ENCODE measurements around the gene PDE4D. TPM values are rescaled to one million over a fixed set of nuclear protein-coding genes. Genes with fewer than 3 reads are reported as not detected.
"Not testable (repeated sequence)": the region's sequence is repeated elsewhere in the genome, so short reads cannot be mapped to it uniquely, and the experiment has no call there.

PDE4D gene
- total RNA-seq, 1 donor from 2014 or later, result 7.6 TPM

DNA sequence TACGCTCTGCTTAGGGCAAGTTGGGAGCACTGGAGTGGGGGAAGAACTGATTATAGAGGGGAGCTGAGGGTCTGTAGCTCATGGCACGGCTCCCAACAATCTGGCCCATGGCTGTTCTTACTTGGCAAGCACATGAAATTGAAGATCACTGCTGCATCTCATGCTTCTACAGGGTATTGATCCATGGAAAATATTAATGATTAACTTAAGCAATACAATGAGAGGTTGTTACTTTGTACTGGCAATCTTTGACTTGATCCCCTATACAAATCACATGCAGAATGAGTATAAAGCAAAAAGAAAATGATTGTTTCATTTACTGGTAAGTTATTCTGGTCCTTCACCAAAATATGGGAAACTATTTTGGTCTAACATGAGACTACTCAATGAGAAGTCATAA lies 481.1 kb downstream of the PDE4D start:
- Mint-ChIP-seq H3K36me3 (ENCODE audit: insufficient read depth) (peaks cover 6% of the 10 kb centered on the region), H3K4me3 (ENCODE audit: low read depth) (no peak overlapping the region), H3K27me3 (no peaks in the 10 kb centered on the region), H3K4me1 (ENCODE audit: low read depth) (peaks cover 12% of the 10 kb centered on the region), H3K27ac (peak overlapping the region; percentile 29), H3K9me3 (ENCODE audit: low read depth) (peaks cover 26% of the 10 kb centered on the region)
- no peak for DNase-seq (ENCODE audit: low spot score, unreplicated experiment)
- TF ChIP-seq, protein P1, sequence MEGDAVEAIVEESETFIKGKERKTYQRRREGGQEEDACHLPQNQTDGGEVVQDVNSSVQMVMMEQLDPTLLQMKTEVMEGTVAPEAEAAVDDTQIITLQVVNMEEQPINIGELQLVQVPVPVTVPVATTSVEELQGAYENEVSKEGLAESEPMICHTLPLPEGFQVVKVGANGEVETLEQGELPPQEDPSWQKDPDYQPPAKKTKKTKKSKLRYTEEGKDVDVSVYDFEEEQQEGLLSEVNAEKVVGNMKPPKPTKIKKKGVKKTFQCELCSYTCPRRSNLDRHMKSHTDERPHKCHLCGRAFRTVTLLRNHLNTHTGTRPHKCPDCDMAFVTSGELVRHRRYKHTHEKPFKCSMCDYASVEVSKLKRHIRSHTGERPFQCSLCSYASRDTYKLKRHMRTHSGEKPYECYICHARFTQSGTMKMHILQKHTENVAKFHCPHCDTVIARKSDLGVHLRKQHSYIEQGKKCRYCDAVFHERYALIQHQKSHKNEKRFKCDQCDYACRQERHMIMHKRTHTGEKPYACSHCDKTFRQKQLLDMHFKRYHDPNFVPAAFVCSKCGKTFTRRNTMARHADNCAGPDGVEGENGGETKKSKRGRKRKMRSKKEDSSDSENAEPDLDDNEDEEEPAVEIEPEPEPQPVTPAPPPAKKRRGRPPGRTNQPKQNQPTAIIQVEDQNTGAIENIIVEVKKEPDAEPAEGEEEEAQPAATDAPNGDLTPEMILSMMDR (IDR thresholded peaks at IDR 0.05; ENCODE audit: unreplicated experiment), result no peak

DNA sequence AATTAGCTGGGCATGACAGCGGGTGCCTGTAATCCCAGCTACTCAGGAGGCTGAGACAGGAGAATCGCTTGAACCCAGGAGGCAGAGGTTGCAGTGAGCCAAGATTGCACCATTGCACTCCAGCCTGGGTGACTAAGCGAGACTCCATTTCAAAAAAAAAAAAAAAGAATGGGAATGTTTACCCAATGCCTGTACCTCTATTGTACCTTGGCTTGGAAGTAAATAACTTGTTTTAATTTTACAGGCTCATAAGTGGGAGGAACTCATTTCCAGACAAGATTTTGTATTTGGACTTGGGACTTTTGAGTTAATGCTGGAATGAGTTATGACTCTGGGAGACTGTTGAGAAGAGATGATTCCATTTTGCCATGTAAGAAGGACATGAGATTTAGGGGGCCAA lies 484.5 kb downstream of the PDE4D start:
- not testable (repeated sequence) for H3K27me3 Mint-ChIP-seq; DNase-seq (ENCODE audit: low spot score, unreplicated experiment); H3K27ac Mint-ChIP-seq; H3K36me3 Mint-ChIP-seq (ENCODE audit: insufficient read depth); H3K4me3 Mint-ChIP-seq (ENCODE audit: low read depth)
- peaks cover 48% of the 10 kb centered on the region for H3K9me3 Mint-ChIP-seq (ENCODE audit: low read depth)
- H3K4me1 Mint-ChIP-seq (ENCODE audit: low read depth), result peaks cover 12% of the 10 kb centered on the region

DNA sequence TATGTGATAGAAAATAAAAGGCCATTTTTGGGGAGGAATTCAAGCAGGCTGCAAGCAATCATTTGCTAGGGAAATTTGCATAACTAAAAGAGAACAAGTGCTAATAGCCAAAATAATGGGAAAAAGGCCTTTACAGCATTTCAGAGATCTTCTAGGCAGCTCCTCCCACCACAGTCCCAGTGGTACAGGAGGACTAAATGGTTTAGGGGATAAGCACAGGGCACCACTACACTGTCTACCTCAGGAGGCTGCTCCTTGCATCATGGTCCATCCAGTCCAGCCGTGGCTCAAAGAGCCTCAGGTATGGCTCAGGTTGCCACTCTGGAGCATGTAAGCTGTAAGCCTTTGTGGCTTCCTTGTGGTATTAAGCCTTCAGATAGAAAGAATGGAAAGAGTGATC lies 485.6 kb downstream of the PDE4D start:
- peaks cover 51% of the 10 kb centered on the region for H3K9me3 Mint-ChIP-seq (ENCODE audit: low read depth)
- TF ChIP-seq, protein P1 (IDR thresholded peaks at IDR 0.05; ENCODE audit: unreplicated experiment), result no peak
- peaks cover 7% of the 10 kb centered on the region for H3K4me1 Mint-ChIP-seq (ENCODE audit: low read depth)
- H3K4me3 Mint-ChIP-seq (ENCODE audit: low read depth), result no peak overlapping the region
- DNase-seq (ENCODE audit: low spot score, unreplicated experiment), result no peak
- peaks cover 7% of the 10 kb centered on the region for H3K36me3 Mint-ChIP-seq (ENCODE audit: insufficient read depth)
- no peak overlapping the region for H3K27ac Mint-ChIP-seq
- H3K27me3 Mint-ChIP-seq, result no peaks in the 10 kb centered on the region

DNA sequence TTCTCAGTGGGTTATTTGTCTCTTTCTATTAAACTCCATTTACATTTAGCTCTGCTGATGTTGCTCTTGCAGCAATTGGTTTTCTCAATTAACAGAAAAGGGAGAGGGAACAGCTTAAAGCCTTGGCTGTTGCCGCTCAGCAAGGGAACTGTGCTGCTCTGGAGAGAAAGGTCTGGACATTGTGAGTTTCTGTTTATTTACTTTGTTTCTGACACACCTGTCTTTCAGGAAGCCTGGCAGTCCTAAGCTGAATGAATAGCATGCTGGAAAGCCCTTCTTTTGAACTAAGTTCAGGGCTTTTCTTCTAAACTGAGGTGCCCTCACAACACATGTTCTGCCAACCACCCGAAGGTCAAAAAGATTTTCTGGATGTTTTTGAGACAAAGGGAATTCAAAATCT lies 491.9 kb downstream of the PDE4D start:
- no peak overlapping the region for H3K4me3 Mint-ChIP-seq (ENCODE audit: low read depth)
- peaks cover 5% of the 10 kb centered on the region for H3K4me1 Mint-ChIP-seq (ENCODE audit: low read depth)
- H3K36me3 Mint-ChIP-seq (ENCODE audit: insufficient read depth), result peaks cover under 1% of the 10 kb centered on the region
- H3K27me3 Mint-ChIP-seq, result no peaks in the 10 kb centered on the region
- DNase-seq (ENCODE audit: low spot score, unreplicated experiment), result no peak
- H3K27ac Mint-ChIP-seq, result peak overlapping the region; percentile 29
- TF ChIP-seq, protein P1 (IDR thresholded peaks at IDR 0.05; ENCODE audit: unreplicated experiment), result no peak
- peaks cover 25% of the 10 kb centered on the region for H3K9me3 Mint-ChIP-seq (ENCODE audit: low read depth)

DNA sequence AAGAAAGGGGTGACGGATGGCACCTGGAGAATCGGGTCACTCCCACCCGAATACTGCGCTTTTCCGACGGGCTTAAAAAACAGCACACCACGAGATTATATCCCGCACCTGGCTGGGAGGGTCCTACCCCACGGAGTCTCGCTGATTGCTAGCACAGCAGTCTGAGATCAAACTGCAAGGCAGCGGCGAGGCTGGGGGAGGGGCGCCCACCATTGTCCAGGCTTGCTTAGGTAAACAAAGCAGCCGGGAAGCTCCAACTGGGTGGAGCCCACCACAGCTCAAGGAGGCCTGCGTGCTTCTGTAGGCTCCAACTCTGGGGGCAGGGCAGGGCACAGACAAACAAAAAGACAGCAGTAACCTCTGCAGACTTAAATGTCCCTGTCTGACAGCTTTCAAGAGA lies 498.6 kb downstream of the PDE4D start:
- H3K9me3 Mint-ChIP-seq (ENCODE audit: low read depth); DNase-seq (ENCODE audit: low spot score, unreplicated experiment); H3K27ac Mint-ChIP-seq; H3K36me3 Mint-ChIP-seq (ENCODE audit: insufficient read depth); H3K27me3 Mint-ChIP-seq; H3K4me3 Mint-ChIP-seq (ENCODE audit: low read depth); H3K4me1 Mint-ChIP-seq (ENCODE audit: low read depth): not testable (repeated sequence)

DNA sequence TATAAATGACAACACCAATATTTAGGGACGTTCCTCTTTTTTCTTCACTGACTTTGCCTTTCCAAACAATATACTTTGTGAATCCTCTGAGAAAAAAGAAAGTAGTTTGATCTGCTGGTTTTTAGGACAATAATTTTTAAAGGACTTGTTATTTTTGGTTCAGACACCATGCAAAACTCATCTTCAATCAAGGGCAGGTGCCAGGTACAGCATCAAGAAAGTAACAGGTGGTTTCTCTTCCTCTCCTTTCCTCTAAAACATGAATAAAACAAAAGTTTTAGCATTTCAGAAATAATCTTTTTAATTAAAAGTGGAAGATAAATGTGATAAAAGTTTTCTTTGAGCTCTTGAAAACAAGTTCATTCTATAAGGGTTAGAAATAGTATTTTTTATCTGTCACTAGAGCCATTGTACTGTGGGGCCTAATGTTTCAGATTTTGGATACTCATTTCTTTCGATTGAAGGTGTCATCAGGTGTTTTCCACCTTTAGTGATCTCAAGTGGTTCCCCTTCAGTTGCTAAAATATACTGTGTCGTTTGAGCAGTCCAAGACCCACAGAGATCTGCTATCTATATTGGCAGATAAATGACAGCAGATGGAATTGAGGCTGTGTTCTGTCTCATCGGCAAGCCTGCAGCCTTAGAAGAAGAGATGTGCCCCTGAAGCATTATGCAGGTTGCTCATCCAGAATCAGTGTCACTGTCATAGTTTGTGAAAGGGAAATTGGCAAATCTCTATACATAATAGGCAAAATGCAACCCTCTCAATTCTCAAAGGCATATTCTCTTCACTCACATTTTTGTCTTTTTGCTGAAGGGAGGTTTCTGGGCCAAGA lies 499.7 kb downstream of the PDE4D start:
- no peaks in the 10 kb centered on the region for H3K36me3 Mint-ChIP-seq (ENCODE audit: insufficient read depth)
- no peak overlapping the region for H3K27ac Mint-ChIP-seq
- no peak overlapping the region for H3K4me3 Mint-ChIP-seq (ENCODE audit: low read depth)
- no peaks in the 10 kb centered on the region for H3K4me1 Mint-ChIP-seq (ENCODE audit: low read depth)
- TF ChIP-seq, protein P1 (IDR thresholded peaks at IDR 0.05; ENCODE audit: unreplicated experiment), result no peak
- no peak for DNase-seq (ENCODE audit: low spot score, unreplicated experiment)
- H3K9me3 Mint-ChIP-seq (ENCODE audit: low read depth), result no peaks in the 10 kb centered on the region
- no peaks in the 10 kb centered on the region for H3K27me3 Mint-ChIP-seq

All from progenitor cell of endocrine pancreas (in vitro differentiated cells).